NCI-H226 (cell line): ENCODE measurements around the gene STK4.

Source experiments
- DNase-seq: peaks from one replicate; pipeline ENCODE4 v3.0.0-alpha.2; 2015

Gene STK4

GRCh38 chr20:44955270-44955669 is 11.0 kb upstream of the STK4 start:
- DNase-seq, result no peak

DNA sequence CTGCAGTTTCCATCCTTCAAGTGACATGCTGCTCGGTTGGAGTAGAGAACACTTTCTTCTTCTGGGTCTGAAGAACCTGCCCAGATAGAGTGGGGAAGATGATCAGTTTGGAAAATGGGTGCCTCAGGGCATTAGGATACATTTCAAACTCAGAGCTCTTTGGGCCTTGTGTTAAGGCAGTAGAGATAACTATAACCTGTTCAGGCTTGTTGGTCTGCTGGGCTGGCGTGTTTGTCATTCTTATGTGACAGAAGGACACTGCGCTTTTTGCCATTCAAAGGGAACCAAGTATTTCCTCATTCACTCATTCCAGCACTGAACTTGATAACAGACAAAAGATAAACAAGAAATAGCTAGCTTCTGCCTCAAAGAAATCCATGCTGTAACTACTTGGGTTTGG is 9.9 kb upstream of the STK4 start:
- no peak for DNase-seq

GRCh38 chr20:44958276-44958675 is 8.0 kb upstream of the STK4 start:
- DNase-seq, result no peak

- DNase-seq, result peak; percentile 19
These were observed 7.2 kb upstream of the STK4 start for GRCh38 chr20:44959082-44959637.

DNA sequence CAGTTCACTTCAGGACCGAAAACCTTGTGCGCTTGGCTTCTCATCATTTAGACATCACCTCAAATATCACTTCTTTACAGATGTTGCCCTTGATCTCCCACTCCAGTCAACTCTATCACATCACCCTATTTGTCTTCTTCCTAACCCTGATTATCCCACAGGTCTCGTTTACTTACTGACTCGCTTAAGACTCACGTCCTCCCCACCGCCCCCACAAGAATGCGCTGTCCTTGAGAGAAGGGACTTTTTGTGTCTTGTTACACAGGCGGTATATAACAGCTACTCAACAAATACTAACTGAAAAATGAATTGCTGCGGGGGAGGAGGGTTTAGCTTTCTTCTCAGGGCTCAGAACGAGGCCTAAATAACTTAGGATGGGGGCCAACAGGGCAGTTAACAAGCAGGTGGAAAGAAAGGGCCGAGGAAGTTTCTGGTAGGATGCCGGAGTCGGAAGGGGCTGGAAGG is 6.6 kb upstream of the STK4 start:
- DNase-seq, result peak; percentile 38

- DNase-seq, result peak; percentile 95
These were observed 6.0 kb upstream of the STK4 start, which contains the start of gene TOMM34 for GRCh38 chr20:44960103-44960852. Gene TOMM34, minus strand, starts transcription at chr20:44960397. Its CDS starts 64 bp downstream, at chr20:44960333.

DNA sequence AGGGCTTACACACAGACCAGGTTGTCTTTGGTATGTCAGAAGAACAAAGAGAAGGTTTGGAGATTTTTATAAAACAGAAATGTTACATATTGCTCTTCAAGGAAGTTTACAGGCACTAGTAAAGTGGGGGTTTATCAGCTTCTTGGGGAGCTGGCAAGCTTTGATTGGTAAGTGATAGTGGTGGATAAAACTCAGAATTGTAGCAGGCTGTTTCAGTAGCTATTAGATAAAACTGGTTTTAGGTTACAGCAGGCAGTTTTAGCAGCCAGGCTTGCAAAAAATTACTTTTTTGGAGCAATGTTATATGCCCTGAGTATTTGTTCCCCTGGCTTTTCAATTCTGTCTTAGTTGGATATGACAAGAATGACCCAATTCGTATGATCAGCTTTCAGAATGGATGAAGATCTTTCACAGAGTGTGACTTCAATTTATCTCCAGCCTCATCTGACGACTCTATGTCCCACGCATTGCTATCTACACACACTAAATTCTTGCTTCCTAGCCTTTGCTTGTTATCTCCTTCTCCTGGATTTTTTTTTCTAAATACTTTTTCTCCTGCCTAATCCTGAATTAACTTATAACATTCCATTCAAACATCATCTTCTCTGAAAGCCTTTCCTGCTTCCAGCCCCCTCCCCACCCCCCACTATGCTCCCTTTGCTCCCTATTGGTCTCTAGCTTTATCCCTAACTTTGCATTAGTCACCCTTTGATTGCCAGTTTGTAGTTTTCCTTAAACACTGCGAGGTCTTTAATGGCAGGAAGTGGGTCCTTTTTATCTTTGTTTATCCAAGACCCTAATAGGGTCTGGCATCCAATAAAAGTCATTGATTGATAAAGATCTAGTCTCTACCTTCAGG is 5.1 kb upstream of the STK4 start:
- peak; percentile 36 for DNase-seq

- peak; percentile 70 for DNase-seq
These were observed 4.4 kb upstream of the STK4 start for GRCh38 chr20:44961870-44962267.

DNA sequence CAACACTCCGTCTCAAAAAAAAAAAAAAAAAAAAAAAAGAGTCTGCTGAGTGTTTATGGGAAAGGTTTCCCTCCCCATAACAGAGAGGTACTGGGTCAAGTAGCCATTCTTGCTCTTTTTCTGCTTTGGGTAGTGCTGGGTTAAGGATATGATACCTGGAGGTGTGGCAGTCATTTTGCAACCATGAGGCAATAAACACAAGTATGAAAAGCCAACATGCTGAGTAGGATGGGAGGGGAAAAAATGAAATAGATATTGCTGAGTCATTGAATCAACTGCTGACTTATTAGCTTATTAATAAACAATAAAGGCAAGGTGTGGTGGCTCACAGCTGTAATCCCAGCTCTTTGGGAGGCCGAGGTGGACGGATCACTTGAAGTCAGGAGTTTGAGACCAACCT is 3.8 kb upstream of the STK4 start:
- DNase-seq, result no peak

- DNase-seq, result no peak
These were observed 2.7 kb upstream of the STK4 start for GRCh38 chr20:44963325-44964215.

- no peak for DNase-seq
These were observed 672 bp upstream of the STK4 start for GRCh38 chr20:44965651-44966029.

GRCh38 chr20:44967207-44967807 is 995 bp downstream of the STK4 start:
- DNase-seq, result no peak

DNA sequence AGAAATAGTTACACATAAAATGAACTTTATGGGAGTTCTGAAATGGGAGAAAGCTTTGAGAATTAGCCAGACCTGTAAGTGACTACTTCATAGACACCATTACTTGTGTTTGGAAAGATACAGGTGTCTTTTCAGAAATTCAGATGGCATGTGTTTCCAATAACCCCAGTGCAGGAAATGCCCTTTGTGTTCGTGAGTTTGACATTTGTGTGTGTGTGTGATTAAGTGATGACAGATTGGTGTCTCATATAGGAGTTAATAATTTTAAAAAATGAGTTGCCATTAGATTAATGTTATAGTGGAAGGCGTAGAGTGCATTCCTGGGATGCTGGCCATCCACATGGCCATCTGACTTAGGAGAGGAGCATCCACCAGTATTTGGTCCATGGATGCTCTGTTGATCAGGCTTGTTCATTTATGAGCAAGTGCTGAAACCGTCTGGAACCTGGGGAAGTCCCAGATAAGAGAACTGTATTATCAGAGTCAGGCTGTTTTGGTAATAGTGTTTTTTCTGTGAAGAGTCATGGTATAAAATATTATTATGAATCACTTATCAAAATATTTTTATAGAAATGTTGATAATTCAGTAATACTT is 3.1 kb downstream of the STK4 start:
- no peak for DNase-seq

GRCh38 chr20:44970243-44970757 is 4.0 kb downstream of the STK4 start:
- no peak for DNase-seq

DNA sequence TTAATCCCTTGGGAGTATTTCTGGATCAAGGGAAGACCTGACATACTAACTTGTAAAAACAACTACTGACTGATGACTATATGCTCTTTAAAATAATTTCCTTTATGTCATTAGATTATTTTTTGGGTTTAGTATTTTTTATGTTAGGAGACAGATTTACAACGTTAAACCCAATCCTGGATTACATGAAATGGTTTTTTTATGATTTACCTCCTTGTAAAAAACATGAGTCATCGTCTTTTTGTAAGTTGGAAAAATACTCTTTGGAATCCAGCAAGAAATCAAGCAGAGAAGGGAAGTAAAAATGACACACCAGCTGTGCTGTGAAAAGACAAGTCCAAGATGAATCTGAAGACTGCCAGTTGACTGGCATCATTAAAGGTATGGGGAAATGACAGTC is 6.7 kb downstream of the STK4 start:
- DNase-seq, result no peak

- no peak for DNase-seq
These were observed 10.4 kb downstream of the STK4 start for GRCh38 chr20:44976698-44977097.

DNA sequence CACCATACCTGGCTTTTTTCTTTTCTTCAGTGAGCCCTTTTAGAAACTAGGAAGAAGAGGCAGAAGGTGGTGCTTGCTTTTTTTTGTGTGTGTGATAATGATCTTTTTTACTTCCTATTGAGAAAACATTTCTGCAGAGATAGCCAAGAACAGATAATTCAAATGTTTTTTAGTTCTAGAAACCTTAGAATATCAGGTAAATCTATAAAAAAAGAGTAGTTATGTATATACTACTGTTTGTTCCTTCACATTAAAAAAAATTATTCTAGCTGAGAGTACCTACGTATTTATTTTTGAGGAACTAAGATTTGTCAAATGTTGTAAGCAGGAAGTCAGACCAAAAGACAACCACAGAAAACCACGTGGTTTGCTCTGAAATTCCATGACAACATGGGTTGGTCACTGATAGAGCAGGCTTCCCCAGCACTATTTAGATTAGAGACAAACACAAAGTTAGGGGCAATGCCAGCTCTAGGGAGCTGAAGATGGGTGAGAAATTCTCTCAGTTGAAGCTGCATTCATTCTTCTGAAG is 12.8 kb downstream of the STK4 start:
- DNase-seq, result no peak

- DNase-seq, result no peak
These were observed 15.6 kb downstream of the STK4 start for GRCh38 chr20:44981736-44982406.

DNA sequence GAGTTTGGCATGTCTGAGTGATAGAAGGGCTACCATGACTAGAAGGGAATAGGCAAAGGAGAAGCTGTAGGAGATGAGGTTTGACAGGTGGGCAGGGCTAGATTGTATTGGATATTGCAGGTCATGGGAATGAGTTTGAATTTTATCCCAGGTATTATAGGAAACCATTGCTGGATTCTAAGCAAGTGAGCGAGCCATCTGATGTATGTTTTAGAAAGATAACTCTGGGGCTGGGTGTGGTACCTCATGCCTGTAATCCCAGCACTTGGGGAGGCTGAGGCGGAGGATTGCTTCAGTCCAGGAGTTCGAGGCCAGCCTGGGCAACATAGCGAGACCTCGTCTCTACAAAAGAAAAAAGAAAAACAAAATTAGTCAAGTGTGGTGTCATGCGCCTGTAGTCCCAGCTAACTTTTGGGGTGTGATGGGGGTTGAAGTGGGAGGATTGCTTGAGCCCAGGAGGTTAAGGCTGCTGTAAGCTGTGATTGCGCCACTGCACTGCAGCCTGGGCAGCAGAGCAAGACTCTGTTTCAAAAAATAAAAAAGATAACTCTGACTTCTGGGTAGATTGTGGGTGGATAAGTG is 16.9 kb downstream of the STK4 start:
- DNase-seq, result no peak

GRCh38 chr20:44988631-44989171 is 22.4 kb downstream of the STK4 start:
- DNase-seq, result no peak
